GM23248 (cell line): ENCODE measurements around the gene LRRC59.

ENCODE experiments used
- EZH2 ChIP-seq: fragments of 200-600 bp; sonication (generic); IDR thresholded peaks from 2 replicates; pipeline ENCODE4 v1.6.1; 2018; ENCODE audit warnings: antibody characterized with exemption, mild to moderate bottlenecking; ENCODE audit not compliant: insufficient read depth, poor library complexity, severe bottlenecking
- EZH2phosphoT487 ChIP-seq: fragments of 200-600 bp; sonication (generic); IDR thresholded peaks from 2 replicates; pipeline ENCODE4 v1.6.1; 2018; ENCODE audit warnings: antibody characterized with exemption, moderate library complexity, mild to moderate bottlenecking, low read depth; ENCODE audit not compliant: insufficient read depth

GRCh38 chr17:50359005-50359699 lies 38.2 kb downstream of the LRRC59 start:
- TF ChIP-seq EZH2phosphoT487 (no peak), EZH2 (no peak)
